DOHH2 (cell line): ENCODE data around the gene MARCHF3.

Experiments
- H3F3A ChIP-seq: fragments of 200-600 bp; sonication (generic), shearing (Covaris generic); 2 replicates; pipeline ENCODE4 v1.6.0; 2016; ENCODE audit warnings: antibody characterized with exemption, mild to moderate bottlenecking; ENCODE audit not compliant: control insufficient read depth, insufficient read depth
- H3K27ac ChIP-seq: fragments of 200-600 bp; sonication (generic); 2 replicates; pipeline ENCODE4 v1.5.1; 2014; ENCODE audit warnings: low read depth, mild to moderate bottlenecking, low read length, moderate library complexity
- H3K27me3 ChIP-seq: fragments of 200-600 bp; sonication (generic); 2 replicates; pipeline ENCODE4 v1.6.1; 2014; ENCODE audit warnings: mild to moderate bottlenecking, low read length, mixed read lengths; ENCODE audit not compliant: control insufficient read depth
- H3K36me3 ChIP-seq: fragments of 200-600 bp; sonication (generic); 2 replicates; pipeline ENCODE4 v1.6.1; 2014; ENCODE audit warnings: mild to moderate bottlenecking, low read length, moderate library complexity, mixed read lengths; ENCODE audit not compliant: control insufficient read depth
- H3K4me1 ChIP-seq: fragments of 200-600 bp; sonication (generic); 2 replicates; pipeline ENCODE4 v1.6.1; 2014; ENCODE audit warnings: mild to moderate bottlenecking, low read length, mixed read lengths; ENCODE audit not compliant: control insufficient read depth
- H3K4me2 ChIP-seq: fragments of 200-600 bp; sonication (generic); 2 replicates; pipeline ENCODE4 v1.6.0; 2014; ENCODE audit warnings: mild to moderate bottlenecking, low read length, moderate library complexity
- H3K4me3 ChIP-seq: fragments of 200-600 bp; sonication (generic); 2 replicates; pipeline ENCODE4 v1.5.1; 2014; ENCODE audit warnings: mild to moderate bottlenecking, low read length, mixed read lengths
- H3K79me2 ChIP-seq: fragments of 200-600 bp; sonication (generic); 2 replicates; pipeline ENCODE4 v1.6.1; 2014; ENCODE audit warnings: mild to moderate bottlenecking, low read length, mixed read lengths; ENCODE audit not compliant: control insufficient read depth
- H3K9me2 ChIP-seq: fragments of 200-600 bp; sonication (generic); replicated peaks from 2 replicates; pipeline ENCODE4 v1.6.1; 2014; ENCODE audit warnings: mild to moderate bottlenecking, low read length, mixed read lengths; ENCODE audit not compliant: control insufficient read depth
- H3K9me3 ChIP-seq: fragments of 200-600 bp; sonication (generic); 2 replicates; pipeline ENCODE4 v1.6.1; 2014; ENCODE audit warnings: antibody characterized with exemption, low read length, mixed read lengths; ENCODE audit not compliant: control insufficient read depth, insufficient read depth
- H4K20me1 ChIP-seq: fragments of 200-600 bp; sonication (generic); 2 replicates; pipeline ENCODE4 v1.6.0; 2014; ENCODE audit warnings: low read depth, mild to moderate bottlenecking, antibody characterized with exemption, low read length, moderate library complexity; ENCODE audit not compliant: control insufficient read depth, insufficient read depth
- EZH2phosphoT487 ChIP-seq: fragments of 200-600 bp; sonication (generic); IDR thresholded peaks from 2 replicates; pipeline ENCODE4 v1.6.1; 2017; ENCODE audit warnings: borderline replicate concordance, mild to moderate bottlenecking, antibody characterized with exemption, low read length, moderate library complexity, mixed read lengths
- TF ChIP-seq, protein P1 (sequence below): fragments of 200-600 bp; sonication (generic); IDR thresholded peaks from one replicate; pipeline ENCODE4 v1.5.1; 2014; ENCODE audit warnings: antibody characterized with exemption, mild to moderate bottlenecking, low read depth, low read length; ENCODE audit not compliant: poor library complexity, severe bottlenecking

Gene MARCHF3

DNA sequence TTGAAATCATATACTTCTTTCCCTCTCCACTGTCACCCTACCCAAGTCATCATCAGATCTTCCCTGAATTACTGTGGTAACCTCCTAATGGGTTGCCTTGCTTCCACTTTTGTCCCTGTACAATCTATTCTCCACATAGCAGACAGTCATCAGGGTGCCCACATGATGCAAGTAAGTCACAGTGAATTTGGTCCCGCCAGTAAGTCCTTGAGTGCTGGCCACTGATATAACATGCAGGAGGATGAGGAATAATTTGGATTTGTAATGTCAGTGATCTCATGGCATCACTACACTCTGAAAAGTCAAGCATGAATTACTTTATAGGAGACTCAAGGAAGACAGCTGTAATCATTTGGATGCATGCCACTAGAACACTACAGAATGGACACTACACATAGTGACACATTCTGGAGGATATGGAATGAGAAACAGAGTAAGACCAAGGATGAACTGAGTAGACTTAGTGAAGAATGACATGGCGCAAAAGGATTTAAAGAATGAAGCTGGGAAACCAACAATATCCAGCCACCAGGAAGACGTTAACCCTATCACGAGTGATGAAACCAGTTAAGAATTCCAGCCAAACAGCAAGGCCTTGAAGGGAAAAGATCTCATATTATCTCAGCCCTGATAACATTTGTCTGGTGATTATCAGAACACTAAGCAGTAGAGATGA lies 28.6 kb downstream of the MARCHF3 start:
- H3K9me3 ChIP-seq: no peaks in the 10 kb centered on the region
- peaks cover 35% of the 10 kb centered on the region for H3K4me1 ChIP-seq
- no peak for TF ChIP-seq EZH2phosphoT487
- TF ChIP-seq, protein P1, sequence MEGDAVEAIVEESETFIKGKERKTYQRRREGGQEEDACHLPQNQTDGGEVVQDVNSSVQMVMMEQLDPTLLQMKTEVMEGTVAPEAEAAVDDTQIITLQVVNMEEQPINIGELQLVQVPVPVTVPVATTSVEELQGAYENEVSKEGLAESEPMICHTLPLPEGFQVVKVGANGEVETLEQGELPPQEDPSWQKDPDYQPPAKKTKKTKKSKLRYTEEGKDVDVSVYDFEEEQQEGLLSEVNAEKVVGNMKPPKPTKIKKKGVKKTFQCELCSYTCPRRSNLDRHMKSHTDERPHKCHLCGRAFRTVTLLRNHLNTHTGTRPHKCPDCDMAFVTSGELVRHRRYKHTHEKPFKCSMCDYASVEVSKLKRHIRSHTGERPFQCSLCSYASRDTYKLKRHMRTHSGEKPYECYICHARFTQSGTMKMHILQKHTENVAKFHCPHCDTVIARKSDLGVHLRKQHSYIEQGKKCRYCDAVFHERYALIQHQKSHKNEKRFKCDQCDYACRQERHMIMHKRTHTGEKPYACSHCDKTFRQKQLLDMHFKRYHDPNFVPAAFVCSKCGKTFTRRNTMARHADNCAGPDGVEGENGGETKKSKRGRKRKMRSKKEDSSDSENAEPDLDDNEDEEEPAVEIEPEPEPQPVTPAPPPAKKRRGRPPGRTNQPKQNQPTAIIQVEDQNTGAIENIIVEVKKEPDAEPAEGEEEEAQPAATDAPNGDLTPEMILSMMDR: no peak
- H3K4me3 ChIP-seq: no peak overlapping the region
- H3K4me2 ChIP-seq: no peak overlapping the region
- H3K27ac ChIP-seq: no peak overlapping the region
- H3K79me2 ChIP-seq: peaks cover 16% of the 10 kb centered on the region
- H3K9me2 ChIP-seq: no peaks in the 10 kb centered on the region
- no peaks in the 10 kb centered on the region for H3K36me3 ChIP-seq
- H4K20me1 ChIP-seq: no peaks in the 10 kb centered on the region
- no peaks in the 10 kb centered on the region for H3K27me3 ChIP-seq
- H3F3A ChIP-seq: no peaks in the 10 kb centered on the region

DNA sequence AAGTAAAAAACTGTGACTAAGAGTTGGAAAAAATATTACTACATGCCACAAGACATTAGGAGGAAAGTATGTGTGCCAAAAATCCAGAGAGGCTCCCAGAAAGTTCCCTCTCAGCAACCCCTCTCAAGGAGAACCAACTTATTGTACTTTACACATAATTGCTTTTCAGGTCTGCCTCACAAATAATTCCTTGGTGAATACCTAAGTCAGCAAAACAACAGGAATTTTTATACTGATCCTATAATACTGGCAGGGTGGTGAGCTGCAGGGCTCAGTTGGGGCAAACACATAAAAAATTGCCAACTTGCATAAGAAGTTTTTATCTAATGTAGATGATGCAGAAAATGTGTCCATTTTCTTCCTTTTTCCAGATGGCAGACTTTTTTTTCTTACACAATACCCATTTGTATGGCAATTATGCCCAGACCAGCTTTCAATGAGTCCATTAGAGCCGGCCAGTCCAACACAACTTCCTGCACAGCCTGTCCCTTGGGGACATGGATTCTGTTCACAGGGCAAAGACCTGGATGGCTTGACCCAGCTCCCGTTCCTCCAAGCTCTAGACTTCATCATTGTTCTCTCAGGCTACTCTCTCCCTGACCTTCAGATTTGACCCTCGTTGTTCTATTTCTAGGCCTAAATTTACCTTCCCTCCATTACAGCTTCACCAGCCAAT lies 31.3 kb downstream of the MARCHF3 start:
- Histone ChIP-seq H3K4me1 (peaks cover 20% of the 10 kb centered on the region), H3K4me2 (peak overlapping the region; percentile 43; the same call in 1 of the 2 replicates), H3K79me2 (peaks cover 18% of the 10 kb centered on the region), H3K27me3 (no peaks in the 10 kb centered on the region), H4K20me1 (no peaks in the 10 kb centered on the region; the same call in 1 of the 2 replicates), H3K27ac (no peak overlapping the region), H3F3A (no peaks in the 10 kb centered on the region; the same call in 1 of the 2 replicates), H3K4me3 (no peak overlapping the region), H3K9me3 (no peaks in the 10 kb centered on the region), H3K36me3 (no peaks in the 10 kb centered on the region), H3K9me2 (no peaks in the 10 kb centered on the region)
- TF ChIP-seq, protein P1: no peak
- no peak for TF ChIP-seq EZH2phosphoT487

DNA sequence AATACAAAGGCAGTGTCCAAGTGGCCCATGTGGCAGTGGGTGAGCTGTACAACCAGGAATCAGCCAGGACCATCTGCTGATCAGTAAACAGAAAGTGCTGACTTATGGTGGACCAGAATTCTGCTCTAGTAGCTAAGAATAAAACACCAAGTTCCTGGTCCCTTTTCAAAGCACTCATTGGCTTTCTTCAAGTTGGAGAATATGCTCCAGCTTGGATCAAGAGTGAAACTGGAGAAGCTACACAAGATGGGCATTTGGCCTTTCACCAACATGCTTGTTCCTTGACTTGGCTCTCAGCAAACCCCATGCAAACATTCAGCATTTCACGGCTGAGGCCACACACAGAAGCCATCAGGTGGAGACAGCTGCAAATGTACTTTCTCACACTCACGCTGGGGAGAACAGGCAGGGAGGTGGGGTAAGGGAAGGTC lies 32.1 kb downstream of the MARCHF3 start:
- H3K9me3 ChIP-seq: no peaks in the 10 kb centered on the region
- H3F3A ChIP-seq: no peaks in the 10 kb centered on the region; the same call in 1 of the 2 replicates
- no peak overlapping the region for H3K4me3 ChIP-seq
- peak overlapping the region; percentile 43 for H3K4me2 ChIP-seq
- H3K36me3 ChIP-seq: no peaks in the 10 kb centered on the region
- no peaks in the 10 kb centered on the region for H3K27me3 ChIP-seq
- TF ChIP-seq EZH2phosphoT487: no peak
- TF ChIP-seq, protein P1: no peak
- H3K4me1 ChIP-seq: peaks cover 16% of the 10 kb centered on the region
- H3K9me2 ChIP-seq: no peaks in the 10 kb centered on the region
- H3K79me2 ChIP-seq: peaks cover 21% of the 10 kb centered on the region
- no peak overlapping the region for H3K27ac ChIP-seq
- H4K20me1 ChIP-seq: no peaks in the 10 kb centered on the region; the same call in 1 of the 2 replicates
